Measurements from ENCODE around the gene TENM4. TPM values are rescaled to one million over a fixed set of nuclear protein-coding genes. Genes with fewer than 3 reads are reported as not detected.

The TENM4 gene
- total RNA-seq, 1 donor from 2014 or later, result 16.9 TPM

DNA sequence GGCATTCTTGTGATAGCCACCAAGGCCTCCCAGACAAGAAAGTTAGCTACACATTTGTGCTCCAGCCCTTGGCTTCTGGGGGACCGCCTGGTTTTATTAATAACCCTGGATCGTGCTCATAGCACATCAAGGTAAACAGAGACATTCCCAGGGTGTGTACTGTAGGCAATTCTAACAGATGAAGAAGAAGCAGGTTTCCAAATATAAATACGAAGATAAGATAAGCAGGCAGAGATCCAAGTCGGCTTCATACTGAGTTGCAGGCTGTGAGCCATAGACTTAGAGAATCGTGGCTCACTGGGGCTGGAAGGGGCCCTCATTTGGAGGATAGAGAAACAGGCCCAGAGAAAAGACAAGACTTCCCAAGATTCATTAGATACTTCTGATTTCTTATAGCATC is 131.4 kb downstream of the TENM4 start:
- DNase-seq (ENCODE audit: low spot score), result peak; percentile 68

GRCh38 chr11:79308429-79308828 is 132.4 kb downstream of the TENM4 start:
- no peak for DNase-seq (ENCODE audit: low spot score)

GRCh38 chr11:79304599-79305212 is 136.1 kb downstream of the TENM4 start:
- DNase-seq (ENCODE audit: low spot score), result no peak

- DNase-seq (ENCODE audit: low spot score), result no peak
Measured at GRCh38 chr11:79296141-79296540, 144.7 kb downstream of the TENM4 start.

- DNase-seq (ENCODE audit: low spot score), result no peak
Measured at GRCh38 chr11:79294845-79295731, 145.7 kb downstream of the TENM4 start.

DNA sequence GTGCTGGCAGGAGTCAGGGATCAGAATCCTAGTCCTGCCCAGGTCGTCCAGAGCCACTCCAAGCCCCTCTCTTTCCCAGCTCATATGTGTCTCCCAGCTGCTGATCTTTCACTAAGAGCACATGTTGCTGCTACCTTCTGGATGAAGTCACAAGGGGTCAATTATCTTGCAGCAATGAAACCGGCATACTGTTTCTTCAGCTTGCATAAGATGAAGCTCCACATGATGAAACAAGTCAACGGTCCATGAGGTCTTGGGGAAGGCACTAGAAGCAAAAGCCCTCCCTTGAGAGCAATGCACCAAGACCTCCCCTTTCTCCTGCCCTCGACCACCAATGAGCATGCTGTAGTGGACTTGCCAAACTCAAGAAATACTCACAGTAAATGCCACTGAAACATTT is 148.9 kb downstream of the TENM4 start:
- no peak for DNase-seq (ENCODE audit: low spot score)

GRCh38 chr11:79290761-79291160 is 150.1 kb downstream of the TENM4 start:
- DNase-seq (ENCODE audit: low spot score), result no peak

DNA sequence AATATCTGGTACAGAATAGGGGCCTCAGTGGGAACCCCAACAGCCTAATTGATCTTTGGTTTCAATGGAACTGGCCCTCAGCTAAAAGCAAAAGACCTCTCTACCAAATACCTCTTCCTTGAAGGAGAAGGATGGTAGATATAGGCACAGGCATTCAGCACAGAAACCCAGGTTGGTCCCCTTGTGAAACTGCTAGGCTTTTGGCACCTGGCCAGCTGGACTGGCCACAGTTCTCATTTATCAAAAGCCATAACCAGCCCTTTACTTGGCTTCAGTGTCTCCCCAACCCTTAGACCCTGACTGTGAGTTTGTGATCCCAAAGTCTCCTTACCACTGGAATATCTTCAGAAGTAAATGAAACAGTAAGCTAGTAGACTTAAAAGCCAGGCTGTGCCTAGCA is 152.9 kb downstream of the TENM4 start:
- no peak for DNase-seq (ENCODE audit: low spot score)

DNA sequence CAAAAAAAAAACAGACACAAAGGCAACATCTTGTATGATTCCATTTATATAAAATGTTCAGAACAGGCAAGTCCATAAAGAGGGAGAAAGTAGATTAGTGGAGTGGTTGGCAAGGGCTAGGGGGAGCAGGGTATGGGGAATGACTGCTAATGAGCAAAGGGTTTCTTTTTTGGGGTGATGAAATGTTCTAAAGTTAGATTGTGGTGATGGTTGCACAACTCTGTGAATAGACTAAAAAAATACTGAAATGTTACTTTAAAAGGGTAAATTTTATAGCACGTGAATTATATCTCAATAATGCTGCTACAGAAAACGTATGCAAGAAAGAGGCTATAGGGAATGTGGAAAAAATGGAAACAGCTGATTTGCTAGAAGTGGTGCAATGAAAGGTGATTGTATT is 155.1 kb downstream of the TENM4 start:
- DNase-seq (ENCODE audit: low spot score), result no peak

- peak; percentile 85 for DNase-seq (ENCODE audit: low spot score)
Measured at GRCh38 chr11:79276736-79277325, 164.0 kb downstream of the TENM4 start.

DNA sequence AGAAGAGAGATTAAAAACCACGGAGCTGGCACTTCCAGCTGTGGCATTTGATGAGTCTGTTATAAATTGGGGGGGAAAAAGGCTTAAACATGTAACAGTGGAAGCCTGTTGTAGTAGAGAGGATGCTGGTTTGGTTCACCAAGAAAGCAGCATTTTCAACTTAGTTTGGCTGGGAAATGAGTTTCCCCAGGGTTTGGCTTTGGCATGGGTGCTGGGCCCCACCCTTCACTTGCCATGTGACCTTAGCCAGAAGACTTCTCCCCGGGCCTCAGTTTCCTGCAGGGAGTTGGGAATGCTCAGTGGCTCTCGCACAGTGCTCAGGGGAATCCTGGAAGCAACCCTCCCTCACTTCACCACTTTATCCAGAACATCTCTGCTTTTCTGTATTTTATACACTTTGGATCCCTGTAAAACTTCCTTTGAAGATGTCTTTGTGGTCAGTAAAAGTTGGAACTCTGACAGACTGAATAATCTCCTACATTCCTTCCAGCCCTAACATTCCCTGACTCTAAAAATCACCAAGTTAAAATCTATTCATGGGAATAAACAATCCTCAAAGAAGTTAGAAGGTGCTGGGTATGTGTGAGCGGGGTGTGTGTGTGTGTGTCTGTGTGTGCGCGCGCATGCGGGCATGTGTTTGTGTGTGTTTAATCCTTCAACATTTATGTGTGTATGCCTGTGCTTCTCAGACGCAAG is 166.0 kb downstream of the TENM4 start:
- peak; percentile 90 for DNase-seq (ENCODE audit: low spot score)

DNA sequence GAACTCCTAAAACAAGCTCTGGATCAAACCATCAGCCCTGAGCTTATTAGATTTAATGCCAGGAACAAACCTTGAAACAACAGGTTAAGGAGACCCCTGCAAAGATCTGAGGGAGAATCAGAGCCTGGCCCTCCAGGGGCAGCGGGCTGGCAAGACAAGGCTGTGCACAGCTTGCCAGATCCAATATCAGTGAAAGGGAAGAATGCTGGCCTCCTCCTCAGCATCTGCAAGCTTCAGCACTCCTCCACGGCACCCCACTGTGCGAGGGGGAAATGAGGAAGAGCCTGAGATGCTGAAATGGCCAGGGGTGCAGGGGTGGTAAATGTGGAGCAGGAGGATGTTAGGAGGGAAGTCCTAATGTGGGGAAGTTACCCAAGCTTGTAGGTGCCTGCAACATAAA is 167.0 kb downstream of the TENM4 start:
- DNase-seq (ENCODE audit: low spot score), result no peak

DNA sequence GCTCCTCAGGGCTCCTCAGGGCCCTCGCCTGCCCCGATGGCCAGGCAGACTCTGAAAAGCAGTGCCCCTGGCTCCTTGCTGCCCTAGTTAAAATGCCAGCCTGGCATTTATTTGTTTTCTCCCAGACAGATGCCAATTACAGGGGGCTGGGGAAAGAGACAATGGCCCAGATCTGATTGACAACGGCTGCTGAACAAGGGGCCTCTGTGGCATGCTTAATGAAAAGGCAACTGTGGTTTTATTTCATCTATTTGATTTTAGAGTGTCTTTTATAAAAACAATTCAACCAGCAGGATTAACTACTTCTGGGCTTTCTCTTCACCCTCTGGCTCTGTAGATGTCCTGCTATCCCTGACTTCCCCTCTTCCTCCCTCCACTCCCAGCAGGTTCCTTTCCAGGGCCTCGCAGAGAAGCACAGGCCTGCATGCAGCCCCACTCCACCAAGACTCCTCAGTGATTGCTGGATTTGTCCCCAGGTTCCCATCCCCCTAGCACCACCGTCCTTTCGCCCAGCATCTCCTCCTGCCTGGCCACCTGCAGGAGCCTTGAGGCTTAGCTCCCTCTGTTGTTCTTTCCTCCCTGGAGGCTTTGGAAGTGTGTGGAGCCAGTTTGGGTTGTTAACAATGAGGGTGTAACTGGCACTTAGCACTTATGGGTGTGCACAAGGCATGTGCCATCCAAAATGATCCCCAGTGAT is 171.1 kb downstream of the TENM4 start:
- no peak for DNase-seq (ENCODE audit: low spot score)

DNA sequence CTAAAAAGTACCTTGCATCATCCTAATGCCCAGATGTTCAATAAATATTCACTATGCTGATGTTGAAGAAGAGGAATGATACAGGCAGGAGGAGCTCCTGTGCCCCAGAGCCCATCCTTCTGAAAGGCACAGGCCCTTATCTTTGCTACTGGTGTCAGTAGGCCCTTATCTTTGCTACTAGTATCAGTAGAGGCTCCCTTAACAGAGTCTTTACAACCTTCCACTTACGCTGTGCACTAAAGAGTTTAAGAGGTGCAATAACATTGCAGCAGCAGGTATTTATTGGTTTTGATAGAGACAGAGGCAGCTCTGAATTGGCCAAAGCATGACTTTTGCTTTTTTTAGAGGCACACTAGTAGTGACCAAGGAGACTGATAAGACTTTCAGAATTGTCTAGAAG is 174.4 kb downstream of the TENM4 start:
- no peak for DNase-seq (ENCODE audit: low spot score)

- peak; percentile 54 for DNase-seq (ENCODE audit: low spot score)
Measured at GRCh38 chr11:79265756-79266322, 175.0 kb downstream of the TENM4 start.

- no peak for DNase-seq (ENCODE audit: low spot score)
Measured at GRCh38 chr11:79264284-79264683, 176.5 kb downstream of the TENM4 start.

GRCh38 chr11:79263001-79263400 is 177.8 kb downstream of the TENM4 start:
- DNase-seq (ENCODE audit: low spot score), result no peak

DNA sequence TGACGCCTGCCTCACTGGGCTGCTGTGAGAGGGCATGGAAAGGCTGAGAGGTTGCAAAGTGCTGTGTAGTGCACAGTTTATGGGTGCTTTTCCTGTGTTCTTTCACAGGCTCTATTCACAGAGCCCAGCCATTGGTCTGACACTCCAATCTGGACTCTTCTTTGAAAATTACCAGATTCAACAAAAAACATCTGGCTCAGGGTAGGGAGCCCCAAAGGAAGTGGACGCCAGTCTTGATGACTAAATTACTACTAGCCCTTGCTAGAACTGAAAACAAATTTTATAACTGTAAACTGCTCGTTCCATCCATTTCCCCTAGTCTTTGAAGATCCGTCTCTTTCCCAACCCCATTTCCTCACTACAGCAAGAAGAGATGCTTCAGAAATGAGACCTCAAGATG is 178.6 kb downstream of the TENM4 start:
- DNase-seq (ENCODE audit: low spot score), result peak; percentile 71

DNA sequence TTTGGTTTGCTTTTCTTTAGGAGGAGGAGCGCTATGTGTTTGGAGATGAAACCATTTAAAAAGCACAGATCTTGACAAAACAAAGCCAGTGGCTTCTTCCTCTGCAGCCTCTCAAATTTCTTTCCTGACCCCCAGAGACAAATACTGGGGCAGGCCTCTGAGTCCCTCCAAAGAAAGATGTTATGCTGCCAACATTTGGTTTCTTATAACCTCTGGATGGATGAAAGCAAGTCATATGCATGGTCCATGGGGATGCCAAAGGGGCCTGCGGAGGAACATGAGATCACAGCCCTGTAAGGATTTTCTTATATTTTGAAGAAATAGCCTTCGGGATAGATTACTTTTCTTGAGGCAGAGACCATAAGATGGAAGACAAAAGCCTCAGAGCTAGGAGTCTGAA is 179.1 kb downstream of the TENM4 start:
- no peak for DNase-seq (ENCODE audit: low spot score)

DNA sequence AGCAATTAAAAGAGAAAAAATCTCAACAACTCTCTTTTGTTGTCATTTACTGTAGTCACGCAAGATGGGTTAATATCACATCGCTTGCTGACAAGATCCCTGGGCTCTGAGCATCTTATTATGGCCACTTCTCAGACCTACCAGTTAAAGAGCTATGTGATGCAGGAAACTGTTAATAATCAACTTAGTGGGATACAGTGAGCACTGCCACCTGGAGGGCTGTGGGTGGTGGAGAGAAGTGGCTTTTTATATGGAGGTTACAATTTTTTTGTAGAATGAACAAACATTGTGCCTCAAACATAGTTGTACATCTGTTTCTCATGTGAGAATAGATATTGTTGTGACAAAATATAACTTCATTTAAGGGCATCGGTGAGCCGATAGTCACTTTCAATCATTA is 181.0 kb downstream of the TENM4 start:
- DNase-seq (ENCODE audit: low spot score), result no peak

GRCh38 chr11:79258576-79258975 is 182.3 kb downstream of the TENM4 start:
- DNase-seq (ENCODE audit: low spot score), result peak; percentile 97

Measured in umbilical cord (tissue), 2 donors.